GM21576 (cell line): ENCODE measurements around the gene CIAO1.
"Not testable (repeated sequence)": the region's sequence is repeated elsewhere in the genome, so short reads cannot be mapped to it uniquely, and the experiment has no call there.

Source experiments
- ATAC-seq: cut with Tn5 transposase; IDR thresholded peaks from one replicate; pipeline ENCODE4 v1.9.1; 2021; ENCODE audit warnings: mild to moderate bottlenecking, moderate library complexity; ENCODE audit not compliant: unreplicated experiment

CIAO1 gene

GRCh38 chr2:96265840-96266679, at the start of gene CIAO1, which contains the start of gene TMEM127:
Gene CIAO1 (plus strand): TSS chr2:96266225. CDS start chr2:96266351, 126 bp downstream.
Gene TMEM127 (minus strand): TSS chr2:96265997. CDS start chr2:96265381, 616 bp downstream.
- peak; percentile 88 for ATAC-seq

GRCh38 chr2:96218508-96219131, 47.4 kb upstream of the CIAO1 start:
- ATAC-seq: no peak

DNA sequence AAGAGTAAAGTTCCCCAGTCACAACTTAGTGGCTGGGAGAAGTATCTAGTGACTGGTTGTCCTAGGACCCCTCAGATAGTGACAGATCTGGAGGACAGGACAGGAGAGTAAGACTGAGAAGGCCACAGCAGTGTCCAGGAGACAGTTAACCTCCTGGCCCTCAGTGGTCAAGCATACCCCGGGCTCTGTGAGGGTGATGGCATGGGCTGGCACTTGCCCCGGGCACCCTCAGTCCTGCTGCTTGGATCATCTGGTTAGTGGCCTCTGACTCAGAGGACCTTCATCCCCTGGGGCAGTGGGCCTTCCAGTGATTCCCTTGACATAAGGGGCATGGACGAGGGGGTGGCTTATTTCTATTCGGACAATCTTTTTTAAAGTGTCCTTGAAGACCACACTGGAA, 46.1 kb upstream of the CIAO1 start:
- ATAC-seq: not testable (repeated sequence)

DNA sequence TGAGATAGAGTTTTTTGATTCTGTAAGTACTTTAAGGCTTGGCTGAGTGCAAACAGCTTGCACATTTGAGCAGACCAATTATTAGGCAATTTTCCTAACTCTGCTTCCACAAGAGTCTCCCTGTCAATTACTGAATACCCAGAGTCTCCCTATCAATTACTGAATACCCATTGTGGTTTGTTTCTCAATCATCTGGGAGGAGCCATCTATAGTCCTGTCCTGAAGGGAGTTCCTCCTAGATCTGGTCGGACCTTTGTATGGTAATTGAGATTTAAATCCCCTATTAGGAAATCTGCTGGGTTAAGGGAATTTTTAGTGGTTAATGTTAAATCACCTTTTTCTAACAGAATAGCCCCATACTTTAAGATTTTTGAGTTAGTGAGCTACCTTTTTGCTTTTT, 44.9 kb upstream of the CIAO1 start:
- ATAC-seq: not testable (repeated sequence)

DNA sequence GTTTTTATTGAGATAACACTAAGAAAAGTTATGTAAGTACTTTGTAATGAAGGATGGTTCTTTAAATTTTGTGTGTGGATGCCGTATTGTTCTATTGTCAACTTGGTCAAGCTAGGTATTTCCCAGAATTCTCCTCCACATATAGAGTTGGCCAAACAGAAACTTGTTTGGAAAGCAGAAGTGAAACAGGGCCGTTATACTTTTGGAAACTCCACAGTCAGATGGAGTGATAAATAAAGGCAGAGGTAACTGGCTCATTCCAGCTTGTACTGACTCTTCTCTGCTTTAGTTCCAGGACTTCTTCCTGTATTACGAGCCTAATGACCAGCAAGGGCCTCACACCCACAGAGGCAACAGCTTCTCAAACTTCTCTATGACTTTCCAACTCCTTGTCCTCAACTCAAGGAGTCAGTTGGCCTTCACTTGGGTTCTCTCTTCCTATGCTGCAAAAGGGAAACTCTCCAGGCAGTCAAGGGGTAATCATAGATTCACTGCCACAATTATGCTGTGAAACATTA, 41.0 kb upstream of the CIAO1 start:
- peak; percentile 80 for ATAC-seq

GRCh38 chr2:96231316-96231715, 34.7 kb upstream of the CIAO1 start:
- ATAC-seq: no peak

DNA sequence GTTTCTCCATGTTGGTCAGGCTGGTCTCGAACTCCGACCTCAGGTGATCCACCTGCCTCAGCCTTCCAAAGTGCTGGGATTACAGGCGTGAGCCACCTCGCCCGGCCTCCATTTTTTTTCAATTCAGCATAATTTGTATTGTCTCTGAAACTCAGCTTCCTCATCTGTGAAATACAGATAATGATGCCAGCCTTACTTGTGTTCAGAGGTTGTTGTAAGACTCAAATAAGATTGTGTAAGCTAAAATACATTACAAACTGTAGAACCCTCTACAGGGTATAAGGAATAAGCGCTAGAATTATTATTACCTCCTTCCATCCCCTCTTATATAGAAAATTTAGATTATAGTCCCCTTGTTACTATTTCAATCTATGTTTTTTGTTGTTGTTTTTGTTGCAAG, 32.6 kb upstream of the CIAO1 start:
- no peak for ATAC-seq

DNA sequence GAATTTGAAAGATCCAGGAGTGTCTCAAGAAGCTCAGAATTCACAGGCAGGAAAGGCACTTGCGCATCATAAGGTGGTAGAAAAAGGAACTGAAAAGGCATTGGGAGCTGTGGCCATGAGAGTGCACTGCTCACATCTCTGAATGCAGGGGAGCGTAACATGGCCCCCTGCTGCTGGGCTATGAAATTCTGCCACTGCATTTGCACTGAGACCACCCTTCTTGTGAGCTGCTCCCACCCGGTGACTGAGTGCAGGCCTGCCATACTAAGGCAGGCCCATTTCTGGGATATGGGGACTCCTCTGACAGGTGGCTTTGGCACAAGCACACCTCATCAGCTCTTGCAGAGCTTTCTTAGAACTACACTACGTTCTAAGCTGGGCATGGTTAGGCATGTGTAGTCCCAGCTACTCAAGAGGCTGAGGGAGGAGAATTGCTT, 32.1 kb upstream of the CIAO1 start:
- peak; percentile 94 for ATAC-seq

- no peak for ATAC-seq
Measured at GRCh38 chr2:96236882-96237281, 29.1 kb upstream of the CIAO1 start.

DNA sequence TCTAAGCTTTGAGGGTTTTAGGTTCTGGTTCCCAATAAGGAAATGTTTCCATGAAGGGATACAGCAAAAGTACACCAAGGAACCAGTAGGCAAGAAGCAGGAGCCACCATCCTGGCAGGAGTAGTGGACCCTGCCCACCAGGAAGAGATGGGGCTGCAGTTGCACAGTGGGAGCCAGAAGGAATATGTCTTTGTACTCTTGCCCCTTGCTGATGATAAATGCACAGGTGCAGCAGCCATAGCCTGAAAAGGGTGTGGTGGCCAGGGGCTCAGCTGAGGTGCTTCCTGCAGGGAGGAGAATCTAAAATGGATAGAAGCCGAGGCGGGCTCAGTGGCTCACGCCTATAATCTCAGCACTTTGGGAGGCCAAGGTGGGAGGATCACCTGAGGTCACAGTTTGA, 27.8 kb upstream of the CIAO1 start:
- no peak for ATAC-seq

- no peak for ATAC-seq
Measured at GRCh38 chr2:96239091-96239490, 26.9 kb upstream of the CIAO1 start.

GRCh38 chr2:96239745-96240264, 26.2 kb upstream of the CIAO1 start:
- no peak for ATAC-seq

GRCh38 chr2:96240341-96241038, 25.5 kb upstream of the CIAO1 start:
- no peak for ATAC-seq

DNA sequence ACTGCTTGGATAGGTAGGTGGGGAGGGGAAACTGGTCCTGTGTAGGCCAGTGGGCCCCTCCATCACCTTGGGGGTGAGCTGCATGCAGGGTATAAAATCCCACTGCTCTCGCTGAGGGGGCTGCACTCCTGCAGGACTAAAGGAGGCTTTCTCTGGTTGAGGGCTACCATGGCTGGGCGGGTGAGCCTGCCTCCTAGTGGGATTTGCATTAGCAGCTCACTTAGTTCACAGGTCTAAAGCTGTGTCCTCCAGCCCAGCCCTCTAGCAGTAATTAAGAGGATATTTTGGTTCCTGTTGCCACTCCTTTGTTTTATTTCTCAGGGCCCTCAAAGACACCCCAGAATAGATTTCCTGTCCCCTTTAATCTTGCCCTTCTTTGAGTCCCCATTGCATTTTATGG, 24.8 kb upstream of the CIAO1 start:
- ATAC-seq: no peak

GRCh38 chr2:96241900-96242611, 24.0 kb upstream of the CIAO1 start:
- ATAC-seq: peak; percentile 85

GRCh38 chr2:96243843-96244242, 22.2 kb upstream of the CIAO1 start:
- no peak for ATAC-seq

- ATAC-seq: no peak
Measured at GRCh38 chr2:96245609-96246390, 20.2 kb upstream of the CIAO1 start.

- no peak for ATAC-seq
Measured at GRCh38 chr2:96247009-96247408, 19.0 kb upstream of the CIAO1 start.

DNA sequence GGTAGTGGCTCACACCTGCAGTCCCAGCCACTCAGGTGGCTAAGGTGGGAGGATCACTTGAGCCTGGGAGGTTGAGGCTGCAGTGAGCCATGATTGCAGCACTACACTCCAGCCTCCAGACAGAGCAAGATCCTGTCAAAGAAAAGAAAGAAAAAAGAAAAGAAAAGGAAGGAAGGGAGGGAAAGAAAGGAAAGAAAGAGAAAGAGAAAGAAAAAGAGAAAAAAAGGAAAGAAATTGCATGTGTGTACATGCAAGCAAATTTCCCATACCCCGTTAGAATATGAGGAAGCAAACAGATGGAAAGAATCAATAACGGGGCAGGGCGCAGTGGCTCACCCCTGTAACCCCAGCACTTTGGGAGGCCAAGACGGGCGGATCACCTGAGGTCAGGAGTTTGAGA, 18.1 kb upstream of the CIAO1 start:
- no peak for ATAC-seq

- no peak for ATAC-seq
Measured at GRCh38 chr2:96248624-96249023, 17.4 kb upstream of the CIAO1 start.
